HEK293T (cell line): ENCODE measurements around the gene EFNA3.

Experiments used
- CTCF ChIA-PET: fragments of 350-600 bp; formaldehyde crosslinking; extraction: SDS; loops from one replicate; lab custom pipeline; 2021; ENCODE audit warnings: antibody characterized with exemption, inconsistent platforms; lab: Yijun Ruan, JAX
- POLR2A ChIA-PET: fragments of 350-600 bp; formaldehyde crosslinking; extraction: SDS; loops from one replicate; lab custom pipeline; 2020; ENCODE audit warnings: antibody characterized with exemption, inconsistent platforms; lab: Yijun Ruan, JAX
- DNase-seq: peaks from one replicate; pipeline ENCODE4 v3.0.0; 2012; ENCODE audit warnings: mixed read lengths; ENCODE audit errors: extremely low spot score
- ARNT ChIP-seq: fragments of 450-650 bp; IDR thresholded peaks from 2 replicates; pipeline ENCODE4 v1.6.1; 2017; ENCODE audit warnings: mild to moderate bottlenecking
- BHLHE40 ChIP-seq: fragments of 450-650 bp; IDR thresholded peaks from 2 replicates; pipeline ENCODE4 v1.6.1; 2016; ENCODE audit warnings: mild to moderate bottlenecking, moderate library complexity, borderline replicate concordance
- CTBP1 ChIP-seq: fragments of 450-650 bp; IDR thresholded peaks from 2 replicates; pipeline ENCODE4 v1.6.1; 2016; ENCODE audit warnings: borderline replicate concordance
- ELF4 ChIP-seq: fragments of 450-650 bp; IDR thresholded peaks from 2 replicates; pipeline ENCODE4 v1.6.1; 2017; ENCODE audit warnings: antibody characterized with exemption
- FOXA1 ChIP-seq: fragments of 450-650 bp; IDR thresholded peaks from 2 replicates; pipeline ENCODE4 v1.6.1; 2016; ENCODE audit warnings: mild to moderate bottlenecking
- FOXK2 ChIP-seq: fragments of 450-650 bp; IDR thresholded peaks from 2 replicates; pipeline ENCODE4 v1.6.1; 2016; ENCODE audit warnings: mild to moderate bottlenecking
- FOXM1 ChIP-seq: fragments of 450-650 bp; IDR thresholded peaks from 2 replicates; pipeline ENCODE4 v1.6.1; 2017; ENCODE audit warnings: mild to moderate bottlenecking, borderline replicate concordance
- HDGF ChIP-seq: fragments of 450-650 bp; IDR thresholded peaks from 2 replicates; pipeline ENCODE4 v1.6.1; 2017; ENCODE audit warnings: antibody characterized with exemption, borderline replicate concordance
- L3MBTL2 ChIP-seq: fragments of 450-650 bp; conservative IDR thresholded peaks from 2 replicates; pipeline ENCODE4 v1.6.1; 2016; ENCODE audit warnings: mild to moderate bottlenecking
- LEF1 ChIP-seq: fragments of 450-650 bp; IDR thresholded peaks from 2 replicates; pipeline ENCODE4 v1.6.1; 2017; ENCODE audit warnings: mild to moderate bottlenecking, borderline replicate concordance
- NFRKB ChIP-seq: fragments of 450-650 bp; IDR thresholded peaks from 2 replicates; pipeline ENCODE4 v1.6.1; 2016; ENCODE audit warnings: mild to moderate bottlenecking, moderate library complexity
- SP1 ChIP-seq: fragments of 450-650 bp; IDR thresholded peaks from 2 replicates; pipeline ENCODE4 v1.6.1; 2017
- SUZ12 ChIP-seq: fragments of 450-650 bp; IDR thresholded peaks from 2 replicates; pipeline ENCODE4 v1.6.1; 2016; ENCODE audit warnings: mild to moderate bottlenecking
- TARDBP ChIP-seq: fragments of 450-650 bp; IDR thresholded peaks from 2 replicates; pipeline ENCODE4 v1.6.1; 2016
- ZNF384 ChIP-seq: fragments of 450-650 bp; IDR thresholded peaks from 2 replicates; pipeline ENCODE4 v1.6.1; 2016
- TF ChIP-seq, protein P1 (sequence below): fragments of 450-650 bp; IDR thresholded peaks from 2 replicates; pipeline ENCODE4 v1.6.1; 2016

The EFNA3 gene

DNA sequence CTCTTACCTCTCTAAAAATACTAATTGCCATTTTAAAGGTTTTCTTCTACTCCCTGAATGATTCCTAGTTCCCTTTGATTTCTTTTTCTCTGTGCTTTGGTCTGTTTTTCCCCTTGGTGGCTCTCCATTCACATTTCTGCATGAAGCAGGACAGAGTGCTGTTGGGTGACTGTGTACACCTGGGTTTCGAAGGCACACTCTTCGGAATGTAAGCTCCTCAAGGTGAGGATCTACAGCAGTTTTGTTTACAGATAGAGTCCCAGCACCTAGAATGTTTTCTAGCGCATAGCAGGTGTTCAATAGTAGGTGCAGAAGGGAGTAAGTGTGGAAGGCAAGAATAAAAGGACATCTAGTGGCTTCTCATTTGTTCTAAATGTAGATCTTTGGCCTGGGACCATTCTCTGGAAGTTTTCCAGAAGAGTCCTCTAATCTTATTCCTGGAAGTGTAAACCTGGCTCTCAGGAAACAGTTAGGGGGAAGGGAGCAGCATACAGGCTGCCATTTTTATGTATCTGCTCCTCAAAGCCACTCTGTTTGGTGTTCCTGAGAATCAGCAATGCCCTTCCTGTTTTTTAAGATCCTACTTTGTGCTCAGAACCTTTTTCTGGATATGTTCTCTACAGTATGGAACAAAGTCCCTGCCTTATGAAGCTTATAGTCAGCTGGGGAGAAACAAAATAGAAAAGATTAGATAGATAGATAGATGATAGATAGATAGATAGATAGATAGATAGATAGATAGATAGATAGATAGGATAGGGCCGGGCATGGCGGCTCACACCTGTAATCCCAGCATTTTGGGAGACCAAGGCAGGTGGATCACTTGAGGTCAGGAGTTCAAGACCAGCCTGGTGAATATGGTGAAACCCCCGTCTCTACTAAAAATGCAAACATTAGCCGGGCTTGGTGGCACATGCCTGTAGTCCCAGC is 26.2 kb downstream of the EFNA3 start:
- ChIA-PET CTCF (interaction anchor here (1.0 to 1.4 kb wide), 2 partner anchors 14 to 89 kb away, joined by 3 read pairs; no protein-coding TSS in a partner anchor), POLR2A (interaction anchor here (1.2 to 1.3 kb wide), 2 partner anchors 31 to 67 kb away, joined by 4 read pairs; partner anchors contain the start of gene SLC50A1)
- TF ChIP-seq HDGF (no peak), TARDBP (no peak), SUZ12 (no peak), FOXA1 (no peak), L3MBTL2 (no peak), LEF1 (no peak), SP1 (no peak), CTBP1 (no peak), ELF4 (no peak)
- TF ChIP-seq, protein P1, sequence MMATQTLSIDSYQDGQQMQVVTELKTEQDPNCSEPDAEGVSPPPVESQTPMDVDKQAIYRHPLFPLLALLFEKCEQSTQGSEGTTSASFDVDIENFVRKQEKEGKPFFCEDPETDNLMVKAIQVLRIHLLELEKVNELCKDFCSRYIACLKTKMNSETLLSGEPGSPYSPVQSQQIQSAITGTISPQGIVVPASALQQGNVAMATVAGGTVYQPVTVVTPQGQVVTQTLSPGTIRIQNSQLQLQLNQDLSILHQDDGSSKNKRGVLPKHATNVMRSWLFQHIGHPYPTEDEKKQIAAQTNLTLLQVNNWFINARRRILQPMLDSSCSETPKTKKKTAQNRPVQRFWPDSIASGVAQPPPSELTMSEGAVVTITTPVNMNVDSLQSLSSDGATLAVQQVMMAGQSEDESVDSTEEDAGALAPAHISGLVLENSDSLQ: no peak
- no peak for DNase-seq

DNA sequence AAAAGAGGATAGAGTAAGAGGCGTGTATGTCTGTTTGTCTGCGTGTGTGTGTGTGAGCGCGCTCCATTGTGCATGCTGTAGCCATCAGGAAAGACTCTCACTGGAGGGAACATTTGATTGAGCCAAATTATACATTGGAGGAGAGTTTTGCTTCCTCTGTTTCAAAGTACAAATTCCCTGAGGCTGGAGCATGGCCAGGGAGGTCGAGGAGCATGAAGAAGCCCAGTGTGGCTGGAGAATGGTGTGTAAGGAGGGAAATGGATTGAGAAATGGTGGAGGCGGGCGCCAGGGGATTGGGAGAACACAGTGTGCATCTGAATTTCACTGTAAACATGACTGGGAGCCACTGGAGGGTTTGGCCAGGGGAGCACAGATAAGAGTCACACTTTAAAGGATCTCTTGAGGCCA is 27.0 kb downstream of the EFNA3 start:
- DNase-seq: no peak
- TF ChIP-seq ARNT: no peak
- no peak for TF ChIP-seq FOXM1
- no peak for TF ChIP-seq ELF4
- TF ChIP-seq NFRKB: no peak
- TF ChIP-seq FOXK2: no peak
- no peak for TF ChIP-seq SUZ12
- no peak for TF ChIP-seq LEF1
- TF ChIP-seq CTBP1: no peak
- TF ChIP-seq ZNF384: no peak
- no peak for TF ChIP-seq BHLHE40
- TF ChIP-seq SP1: no peak
- TF ChIP-seq FOXA1: no peak
- ChIA-PET POLR2A (interaction anchor here (1.2 kb wide), 1 partner anchor 67 kb away, joined by 4 read pairs; no protein-coding TSS in a partner anchor), CTCF (interaction anchor here (1.4 kb wide), 1 partner anchor 88 kb away, joined by 3 read pairs; no protein-coding TSS in a partner anchor)

DNA sequence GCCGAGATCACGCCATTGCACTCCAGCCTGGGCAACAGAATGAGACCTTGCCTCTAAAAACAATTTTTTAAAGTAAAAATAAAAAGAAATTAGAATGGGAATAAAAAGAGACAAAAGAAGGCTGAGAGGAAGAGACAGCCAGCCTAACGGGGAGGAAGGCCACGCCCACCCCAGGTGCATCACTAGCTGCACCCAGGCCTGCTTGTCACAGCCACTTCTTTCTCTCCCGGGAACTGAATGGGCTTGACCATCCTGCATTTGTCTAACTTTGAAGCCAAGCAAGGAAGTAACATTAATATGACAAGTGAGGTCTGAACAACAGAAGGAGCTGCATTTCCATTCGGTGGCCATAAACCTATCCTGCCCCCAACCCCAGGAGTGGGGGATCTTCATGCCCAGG is 28.2 kb downstream of the EFNA3 start:
- DNase-seq: no peak
- ChIA-PET CTCF (interaction anchor here (0.8 kb wide), 1 partner anchor 16 kb away, joined by 3 read pairs; no protein-coding TSS in a partner anchor), POLR2A (interaction anchor here (1.2 to 1.3 kb wide), 2 partner anchors 22 to 30 kb away, joined by 3 read pairs; no protein-coding TSS in a partner anchor)
- no peak for TF ChIP-seq BHLHE40
- TF ChIP-seq SUZ12: no peak
- no peak for TF ChIP-seq ARNT
- no peak for TF ChIP-seq FOXM1
- no peak for TF ChIP-seq LEF1
- no peak for TF ChIP-seq SP1
- TF ChIP-seq NFRKB: no peak
- TF ChIP-seq HDGF: no peak

- no peak for DNase-seq
Observed at GRCh38 chr1:155107309-155108264, 28.9 kb downstream of the EFNA3 start.

DNA sequence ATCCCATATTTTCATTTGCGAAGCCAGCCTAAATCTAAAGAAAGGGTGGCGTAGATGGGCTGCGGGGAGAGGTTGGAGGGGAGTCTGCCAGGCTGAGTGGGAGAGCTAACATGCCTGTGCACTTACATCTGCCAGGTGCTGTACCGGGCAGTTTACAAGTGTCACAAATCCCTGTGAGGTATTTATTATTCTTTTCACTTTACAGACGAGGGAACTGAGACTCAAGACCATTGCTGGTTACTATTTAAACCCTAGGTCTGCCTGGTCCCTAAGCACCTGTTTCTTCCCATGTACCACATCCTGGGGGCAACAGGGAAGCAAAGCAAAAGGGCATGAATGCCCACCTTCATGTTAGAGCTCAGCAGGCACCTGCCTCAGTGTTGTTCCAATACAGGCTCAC is 29.7 kb downstream of the EFNA3 start:
- ChIA-PET CTCF (no interaction called here), POLR2A (interaction anchor here (1.0 to 1.3 kb wide), 3 partner anchors 19 to 29 kb away, joined by 3 read pairs; no protein-coding TSS in a partner anchor)
- no peak for TF ChIP-seq HDGF
- TF ChIP-seq FOXM1: no peak
- DNase-seq: no peak

More at GRCh38 chr1:155107309-155108264, 28.9 kb downstream of the EFNA3 start:
- ChIA-PET CTCF (no interaction called here), POLR2A (interaction anchor here (1.0 to 1.3 kb wide), 3 partner anchors 19 to 30 kb away, joined by 3 read pairs; no protein-coding TSS in a partner anchor)
- TF ChIP-seq SUZ12: no peak

- no peak for DNase-seq
- POLR2A ChIA-PET: no interaction called here
- CTCF ChIA-PET: no interaction called here
- TF ChIP-seq L3MBTL2: no peak
- TF ChIP-seq, protein P1: 0 out of 2 replicates have a peak, but pooled peaks have one; percentile 12
Observed at GRCh38 chr1:155110381-155110780, 31.7 kb downstream of the EFNA3 start.

GRCh38 chr1:155110826-155111225 is 32.2 kb downstream of the EFNA3 start:
- TF ChIP-seq NFRKB (no peak), FOXM1 (no peak), CTBP1 (no peak), SP1 (no peak), SUZ12 (no peak), ZNF384 (no peak), ELF4 (no peak), FOXK2 (no peak), BHLHE40 (no peak), L3MBTL2 (no peak), ARNT (no peak), LEF1 (no peak), FOXA1 (no peak), TARDBP (no peak), HDGF (no peak)
- TF ChIP-seq, protein P1: no peak
- CTCF ChIA-PET: no interaction called here
- no peak for DNase-seq
- POLR2A ChIA-PET: no interaction called here
